Panc1 (cell line): ENCODE data around the gene NUDT9. TPM values are rescaled to one million over a fixed set of nuclear protein-coding genes. Genes with fewer than 3 reads are reported as not detected.
"Not testable (repeated sequence)": the region's sequence is repeated elsewhere in the genome, so short reads cannot be mapped to it uniquely, and the experiment has no call there.

Experiments used
- ATAC-seq: fragments of 200-7000 bp; cut with Tn5 transposase; 2 replicates; pipeline ENCODE4 v1.9.1; 2020; ENCODE audit warnings: mild to moderate bottlenecking, moderate library complexity
- BruUV-seq: library from RNA; stranded (reverse); fragments of 400-500 nt; replicated peaks from 2 replicates; lab custom pipeline; 2021; lab: Mats Ljungman, UMichigan
- CTCF ChIA-PET: fragments of 300-600 bp; sonication (Branson Sonifier 250); formaldehyde crosslinking; loops from one replicate; lab custom pipeline; 2022; ENCODE audit warnings: antibody characterized with exemption; lab: Charles Lee
- POLR2A ChIA-PET: fragments of 300-600 bp; sonication (Branson Sonifier 250); formaldehyde crosslinking; loops from one replicate; lab custom pipeline; 2022; ENCODE audit warnings: antibody characterized with exemption; lab: Charles Lee
- DNase-seq: peaks from one replicate; pipeline ENCODE4 v3.0.0-alpha.2; 2010; ENCODE audit warnings: low read depth, low spot score
- H3K27ac ChIP-seq: 2 replicates; pipeline ENCODE4 v1.5.1; 2011; ENCODE audit warnings: mild to moderate bottlenecking, low read length, inconsistent platforms
- H3K27me3 ChIP-seq: fragments of 200-500 bp; sonication (Bioruptor generic); 2 replicates; pipeline ENCODE4 v1.6.0; 2014; ENCODE audit warnings: low read length, inconsistent platforms; ENCODE audit not compliant: control insufficient read depth, insufficient read depth
- H3K36me3 ChIP-seq: fragments of 200-500 bp; sonication (Bioruptor generic); 2 replicates; pipeline ENCODE4 v1.5.1; 2014; ENCODE audit warnings: inconsistent platforms, mild to moderate bottlenecking, low read length, moderate library complexity; ENCODE audit not compliant: control insufficient read depth, insufficient read depth
- H3K4me1 ChIP-seq: 2 replicates; pipeline ENCODE4 v1.5.1; 2011; ENCODE audit warnings: inconsistent platforms, mild to moderate bottlenecking, low read length, moderate library complexity; ENCODE audit not compliant: control insufficient read depth, insufficient read depth
- H3K4me3 ChIP-seq, 2 experiments: 2 replicates each; pipeline ENCODE4 v1.5.1; 2011 to 2012; ENCODE audit warnings: low read depth in 2 of 2, low read length in 2 of 2, mild to moderate bottlenecking in 2 of 2, inconsistent platforms in 1 of 2, moderate library complexity in 1 of 2
- H3K9me3 ChIP-seq: fragments of 200-500 bp; sonication (Bioruptor generic); 2 replicates; pipeline ENCODE4 v1.5.1; 2014; ENCODE audit warnings: low read depth, mild to moderate bottlenecking, inconsistent platforms, low read length, moderate library complexity; ENCODE audit not compliant: control insufficient read depth, insufficient read depth
- POLR2AphosphoS5 ChIP-seq: IDR thresholded peaks from 2 replicates; pipeline ENCODE4 v1.6.1; 2012; ENCODE audit warnings: mild to moderate bottlenecking, low read depth, low read length, moderate library complexity
- SIN3A ChIP-seq: IDR thresholded peaks from 2 replicates; pipeline ENCODE4 v1.6.1; 2012; ENCODE audit warnings: low read depth, mild to moderate bottlenecking, low read length, moderate library complexity, borderline replicate concordance; ENCODE audit not compliant: insufficient read depth
- TCF7L2 ChIP-seq: IDR thresholded peaks from 2 replicates; pipeline ENCODE4 v1.6.1; 2011; ENCODE audit warnings: mild to moderate bottlenecking, low read depth, low read length, inconsistent platforms
- in situ Hi-C: cut with HindIII; loops from 2 replicates; pipeline ENCODE4 v1.10.0; 2016; ENCODE audit warnings: low sequenced_read_pairs, low pct_unique_long_range_greater_than_20kb
- intact Hi-C: fragments of 100-400 bp; cut with micrococcal nuclease; formaldehyde crosslinking; loops from one replicate; pipeline ENCODE4 v1.10.0; 2022; ENCODE audit not compliant: unreplicated experiment
- total RNA-seq: library from RNA; stranded (reverse); gene quantifications from one replicate; pipeline ENCODE4 v1.2.1, GENCODE V29; 2021; ENCODE audit not compliant: unreplicated experiment
- TF ChIP-seq, protein P1 (sequence below): fragments of 450-650 bp; IDR thresholded peaks from 2 replicates; pipeline ENCODE4 v1.5.1; 2017; ENCODE audit warnings: mild to moderate bottlenecking
- TF ChIP-seq, protein P2 (sequence below), 2 experiments: IDR thresholded peaks; 2 replicates each; pipeline ENCODE4 v1.6.1; 2011 to 2012; ENCODE audit warnings: low read depth in 2 of 2, control low read depth in 1 of 2, low read length in 1 of 2, mild to moderate bottlenecking in 1 of 2, moderate library complexity in 1 of 2; ENCODE audit not compliant: insufficient read depth in 1 of 2

NUDT9 gene
- total RNA-seq, 1 experiment from 2014 or later = 21.7 TPM

DNA sequence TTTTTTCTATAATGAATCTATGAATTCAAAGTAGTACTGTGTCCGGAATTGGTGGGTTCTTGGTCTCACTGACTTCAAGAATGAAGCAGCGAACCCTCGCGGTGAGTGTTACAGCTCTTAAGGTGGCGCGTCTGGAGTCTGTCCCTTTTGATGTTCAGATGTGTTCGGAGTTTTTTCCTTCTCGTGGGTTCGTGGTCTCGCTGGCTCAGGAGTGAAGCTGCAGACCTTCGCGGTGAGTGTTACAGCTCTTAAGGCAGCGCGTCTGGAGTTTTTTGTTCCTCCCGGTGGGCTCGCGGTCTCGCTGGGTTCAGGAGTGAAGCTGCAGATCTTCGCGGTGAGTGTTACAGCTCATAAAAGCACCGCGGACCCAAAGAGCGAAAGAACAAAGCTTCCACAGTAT, 27.3 kb upstream of the NUDT9 start:
- H3K4me1 ChIP-seq, CTCF ChIA-PET: not testable (repeated sequence)

DNA sequence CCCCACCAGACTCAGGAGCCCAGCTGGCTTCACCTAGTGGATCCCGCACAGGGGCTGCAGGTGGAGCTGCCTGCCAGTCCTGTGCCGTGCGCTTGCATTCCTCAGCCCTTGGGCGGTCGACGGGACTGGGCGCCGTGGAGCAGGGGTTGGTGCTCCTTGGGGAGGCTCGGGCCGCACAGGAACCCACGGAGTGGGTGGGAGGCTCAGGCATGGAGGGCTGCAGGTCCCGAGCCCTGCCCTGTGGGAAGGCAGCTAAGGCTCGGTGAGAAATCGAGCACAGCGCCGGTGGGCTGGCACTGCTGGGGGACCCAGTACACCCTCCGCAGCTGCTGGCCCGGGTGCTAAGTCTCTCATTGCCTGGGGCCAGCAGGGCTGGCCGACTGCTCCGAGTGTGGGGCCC, 26.5 kb upstream of the NUDT9 start:
- H3K27me3 ChIP-seq, H3K4me3 ChIP-seq, POLR2A ChIA-PET, H3K27ac ChIP-seq, H3K9me3 ChIP-seq, DNase-seq, CTCF ChIA-PET, in situ Hi-C loops, ATAC-seq, BruUV-seq, H3K4me1 ChIP-seq, H3K36me3 ChIP-seq, intact Hi-C loops: not testable (repeated sequence)

More for the DNA sequence above, 27.3 kb upstream of the NUDT9 start:
- H3K4me3 ChIP-seq, BruUV-seq, intact Hi-C loops, POLR2A ChIA-PET, H3K9me3 ChIP-seq, H3K27me3 ChIP-seq, in situ Hi-C loops, H3K27ac ChIP-seq, H3K36me3 ChIP-seq, DNase-seq, ATAC-seq: not testable (repeated sequence)

DNA sequence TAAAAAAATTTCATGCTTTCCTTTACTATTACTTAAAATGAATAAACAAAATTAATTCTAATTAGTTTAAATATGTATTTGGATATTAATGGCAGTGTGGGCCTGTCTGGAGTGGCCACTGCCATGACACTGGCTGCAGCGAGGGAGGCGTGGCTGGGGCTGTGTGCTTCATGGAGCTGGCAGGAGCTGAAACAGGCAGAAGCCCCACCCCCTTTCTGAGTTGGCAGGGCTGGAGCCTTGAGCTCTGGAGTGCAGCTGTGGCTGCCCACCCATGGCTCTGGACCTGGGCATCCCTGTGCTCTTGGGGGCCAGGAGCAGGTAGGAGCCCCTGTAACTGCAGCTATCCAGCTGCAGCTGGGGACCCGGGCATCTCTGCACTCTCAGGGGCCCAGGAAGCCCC, 23.2 kb upstream of the NUDT9 start:
- BruUV-seq = no TSS peak
- no peak overlapping the region for H3K4me3 ChIP-seq
- no peaks in the 10 kb centered on the region for H3K9me3 ChIP-seq
- no peak for TF ChIP-seq POLR2AphosphoS5
- TF ChIP-seq, protein P1, sequence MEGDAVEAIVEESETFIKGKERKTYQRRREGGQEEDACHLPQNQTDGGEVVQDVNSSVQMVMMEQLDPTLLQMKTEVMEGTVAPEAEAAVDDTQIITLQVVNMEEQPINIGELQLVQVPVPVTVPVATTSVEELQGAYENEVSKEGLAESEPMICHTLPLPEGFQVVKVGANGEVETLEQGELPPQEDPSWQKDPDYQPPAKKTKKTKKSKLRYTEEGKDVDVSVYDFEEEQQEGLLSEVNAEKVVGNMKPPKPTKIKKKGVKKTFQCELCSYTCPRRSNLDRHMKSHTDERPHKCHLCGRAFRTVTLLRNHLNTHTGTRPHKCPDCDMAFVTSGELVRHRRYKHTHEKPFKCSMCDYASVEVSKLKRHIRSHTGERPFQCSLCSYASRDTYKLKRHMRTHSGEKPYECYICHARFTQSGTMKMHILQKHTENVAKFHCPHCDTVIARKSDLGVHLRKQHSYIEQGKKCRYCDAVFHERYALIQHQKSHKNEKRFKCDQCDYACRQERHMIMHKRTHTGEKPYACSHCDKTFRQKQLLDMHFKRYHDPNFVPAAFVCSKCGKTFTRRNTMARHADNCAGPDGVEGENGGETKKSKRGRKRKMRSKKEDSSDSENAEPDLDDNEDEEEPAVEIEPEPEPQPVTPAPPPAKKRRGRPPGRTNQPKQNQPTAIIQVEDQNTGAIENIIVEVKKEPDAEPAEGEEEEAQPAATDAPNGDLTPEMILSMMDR = no peak
- no peak for TF ChIP-seq SIN3A
- no peak for TF ChIP-seq TCF7L2
- TF ChIP-seq, protein P2, sequence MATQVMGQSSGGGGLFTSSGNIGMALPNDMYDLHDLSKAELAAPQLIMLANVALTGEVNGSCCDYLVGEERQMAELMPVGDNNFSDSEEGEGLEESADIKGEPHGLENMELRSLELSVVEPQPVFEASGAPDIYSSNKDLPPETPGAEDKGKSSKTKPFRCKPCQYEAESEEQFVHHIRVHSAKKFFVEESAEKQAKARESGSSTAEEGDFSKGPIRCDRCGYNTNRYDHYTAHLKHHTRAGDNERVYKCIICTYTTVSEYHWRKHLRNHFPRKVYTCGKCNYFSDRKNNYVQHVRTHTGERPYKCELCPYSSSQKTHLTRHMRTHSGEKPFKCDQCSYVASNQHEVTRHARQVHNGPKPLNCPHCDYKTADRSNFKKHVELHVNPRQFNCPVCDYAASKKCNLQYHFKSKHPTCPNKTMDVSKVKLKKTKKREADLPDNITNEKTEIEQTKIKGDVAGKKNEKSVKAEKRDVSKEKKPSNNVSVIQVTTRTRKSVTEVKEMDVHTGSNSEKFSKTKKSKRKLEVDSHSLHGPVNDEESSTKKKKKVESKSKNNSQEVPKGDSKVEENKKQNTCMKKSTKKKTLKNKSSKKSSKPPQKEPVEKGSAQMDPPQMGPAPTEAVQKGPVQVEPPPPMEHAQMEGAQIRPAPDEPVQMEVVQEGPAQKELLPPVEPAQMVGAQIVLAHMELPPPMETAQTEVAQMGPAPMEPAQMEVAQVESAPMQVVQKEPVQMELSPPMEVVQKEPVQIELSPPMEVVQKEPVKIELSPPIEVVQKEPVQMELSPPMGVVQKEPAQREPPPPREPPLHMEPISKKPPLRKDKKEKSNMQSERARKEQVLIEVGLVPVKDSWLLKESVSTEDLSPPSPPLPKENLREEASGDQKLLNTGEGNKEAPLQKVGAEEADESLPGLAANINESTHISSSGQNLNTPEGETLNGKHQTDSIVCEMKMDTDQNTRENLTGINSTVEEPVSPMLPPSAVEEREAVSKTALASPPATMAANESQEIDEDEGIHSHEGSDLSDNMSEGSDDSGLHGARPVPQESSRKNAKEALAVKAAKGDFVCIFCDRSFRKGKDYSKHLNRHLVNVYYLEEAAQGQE (IDR thresholded peaks at IDR 0.05; ENCODE audit: insufficient read depth in 1 of 2, low read depth in 2 of 2, low read length in 1 of 2) = no peak
- CTCF ChIA-PET = no interaction called here
- DNase-seq = no peak
- H3K36me3 ChIP-seq = no peaks in the 10 kb centered on the region
- POLR2A ChIA-PET = no interaction called here
- no peaks in the 10 kb centered on the region for H3K4me1 ChIP-seq
- intact Hi-C loops = no loop called here
- H3K27me3 ChIP-seq = no peaks in the 10 kb centered on the region
- ATAC-seq = no peak
- in situ Hi-C loops = no loop called here
- H3K27ac ChIP-seq = no peak overlapping the region
